ENCODE data around the gene IPO7.
"Not testable (repeated sequence)": the region's sequence is repeated elsewhere in the genome, so short reads cannot be mapped to it uniquely, and the experiment has no call there.

The IPO7 gene

GRCh38 chr11:9384535-9385326 lies at the start of gene IPO7:
TSS of gene IPO7 (plus strand) at chr11:9384652. CDS start at chr11:9384764, 112 bp downstream.
- Mint-ChIP-seq H3K27me3 (no peaks in the 10 kb centered on the region), H3K9me3 (no peaks in the 10 kb centered on the region), H3K27ac (peak within 1 kb of the TSS; percentile 96 to 99), H3K4me3 (peak within 1 kb of the TSS; percentile 92 to 94), H3K4me1 (peaks cover 53% of the 10 kb centered on the region)
- peak; percentile 98 for ATAC-seq
- DNase-seq: peak; percentile 85 to 91

GRCh38 chr11:9341638-9342178 lies 42.7 kb upstream of the IPO7 start:
- Mint-ChIP-seq H3K4me3 (no peak overlapping the region), H3K27me3 (no peaks in the 10 kb centered on the region), H3K9me3 (no peaks in the 10 kb centered on the region), H3K4me1 (peaks cover 10% of the 10 kb centered on the region), H3K27ac (no peak overlapping the region)
- ATAC-seq: no peak
- no peak for DNase-seq

GRCh38 chr11:9344061-9344680 lies 40.3 kb upstream of the IPO7 start:
- DNase-seq (no peak), ATAC-seq (no peak)
- H3K4me1 Mint-ChIP-seq: peaks cover 25% of the 10 kb centered on the region
- no peaks in the 10 kb centered on the region for H3K27me3 Mint-ChIP-seq
- no peak overlapping the region for H3K27ac Mint-ChIP-seq
- no peaks in the 10 kb centered on the region for H3K9me3 Mint-ChIP-seq
- H3K4me3 Mint-ChIP-seq: no peak overlapping the region

- Mint-ChIP-seq H3K27me3 (no peaks in the 10 kb centered on the region), H3K9me3 (no peaks in the 10 kb centered on the region), H3K4me1 (peaks cover 25% of the 10 kb centered on the region), H3K27ac (no peak overlapping the region), H3K4me3 (no peak overlapping the region)
- ATAC-seq (no peak), DNase-seq (no peak)
These were observed 37.4 kb upstream of the IPO7 start for GRCh38 chr11:9347100-9347499.

- peaks cover 25% of the 10 kb centered on the region for H3K4me1 Mint-ChIP-seq
- H3K27ac Mint-ChIP-seq, H3K4me3 Mint-ChIP-seq, DNase-seq, H3K9me3 Mint-ChIP-seq, H3K27me3 Mint-ChIP-seq, ATAC-seq: not testable (repeated sequence)
These were observed 36.7 kb upstream of the IPO7 start for GRCh38 chr11:9347779-9348178.

GRCh38 chr11:9351321-9351881 lies 33.1 kb upstream of the IPO7 start:
- Mint-ChIP-seq H3K4me3 (no peak overlapping the region), H3K4me1 (peaks cover 15% of the 10 kb centered on the region), H3K27me3 (no peaks in the 10 kb centered on the region), H3K9me3 (no peaks in the 10 kb centered on the region), H3K27ac (no peak overlapping the region)
- DNase-seq (no peak), ATAC-seq (no peak)

GRCh38 chr11:9357041-9357440 lies 27.4 kb upstream of the IPO7 start:
- Mint-ChIP-seq H3K27me3 (no peaks in the 10 kb centered on the region), H3K4me3 (no peak overlapping the region), H3K27ac (no peak overlapping the region), H3K4me1 (peaks cover 9% of the 10 kb centered on the region), H3K9me3 (no peaks in the 10 kb centered on the region)
- no peak for ATAC-seq
- DNase-seq: no peak

- not testable (repeated sequence) for H3K27me3 Mint-ChIP-seq, H3K9me3 Mint-ChIP-seq, ATAC-seq, DNase-seq, H3K4me3 Mint-ChIP-seq
- H3K27ac Mint-ChIP-seq: peak overlapping the region in 1 of 2 donors; percentile 0
- H3K4me1 Mint-ChIP-seq: peaks cover 39% of the 10 kb centered on the region
These were observed 23.4 kb upstream of the IPO7 start for GRCh38 chr11:9360862-9361622.

GRCh38 chr11:9362393-9362863 lies 22.0 kb upstream of the IPO7 start:
- Mint-ChIP-seq H3K4me1 (peaks cover 39% of the 10 kb centered on the region), H3K27me3 (no peaks in the 10 kb centered on the region), H3K27ac (peak overlapping the region in 1 of 2 donors; percentile 61), H3K4me3 (peak overlapping the region; percentile 10 to 54), H3K9me3 (no peaks in the 10 kb centered on the region)
- DNase-seq (no peak), ATAC-seq (no peak)

GRCh38 chr11:9363954-9364912 lies 20.2 kb upstream of the IPO7 start:
- Mint-ChIP-seq H3K4me1 (peaks cover 39% of the 10 kb centered on the region), H3K4me3 (peak overlapping the region; percentile 83 to 88), H3K27me3 (no peaks in the 10 kb centered on the region)

GRCh38 chr11:9367551-9367950 lies 16.9 kb upstream of the IPO7 start:
- Mint-ChIP-seq H3K27ac (no peak overlapping the region), H3K4me3 (no peak overlapping the region), H3K4me1 (peaks cover 25% of the 10 kb centered on the region), H3K27me3 (peaks cover 7% of the 10 kb centered on the region), H3K9me3 (no peaks in the 10 kb centered on the region)
- ATAC-seq: no peak
- DNase-seq: no peak

More at GRCh38 chr11:9363954-9364912, 20.2 kb upstream of the IPO7 start:
- ATAC-seq: peak; percentile 95
- Mint-ChIP-seq H3K27ac (peak overlapping the region; percentile 92), H3K9me3 (no peaks in the 10 kb centered on the region)
- peak; percentile 73 to 86 for DNase-seq

GRCh38 chr11:9377036-9377435 lies 7.4 kb upstream of the IPO7 start:
- H3K27ac Mint-ChIP-seq: no peak overlapping the region
- DNase-seq: no peak
- peaks cover 16% of the 10 kb centered on the region for H3K27me3 Mint-ChIP-seq
- peaks cover 12% of the 10 kb centered on the region for H3K4me1 Mint-ChIP-seq
- H3K4me3 Mint-ChIP-seq: no peak overlapping the region
- no peak for ATAC-seq
- H3K9me3 Mint-ChIP-seq: no peaks in the 10 kb centered on the region

GRCh38 chr11:9379041-9379440 lies 5.4 kb upstream of the IPO7 start:
- Mint-ChIP-seq H3K9me3 (no peaks in the 10 kb centered on the region), H3K27me3 (no peaks in the 10 kb centered on the region), H3K4me1 (peaks cover 15% of the 10 kb centered on the region), H3K27ac (no peak overlapping the region), H3K4me3 (no peak overlapping the region)
- ATAC-seq: no peak
- DNase-seq: no peak

- Mint-ChIP-seq H3K9me3 (no peaks in the 10 kb centered on the region), H3K27me3 (no peaks in the 10 kb centered on the region), H3K27ac (no peak overlapping the region), H3K4me3 (no peak overlapping the region), H3K4me1 (peaks cover 26% of the 10 kb centered on the region)
- ATAC-seq: no peak
- DNase-seq: no peak
These were observed 3.7 kb upstream of the IPO7 start for GRCh38 chr11:9380773-9381172.
